GM19397 (cell line): Measurements from ENCODE around the gene CALHM4.
"Not testable (repeated sequence)": the region's sequence is repeated elsewhere in the genome, so short reads cannot be mapped to it uniquely, and the experiment has no call there.

Experiments
- ATAC-seq: cut with Tn5 transposase; IDR thresholded peaks from one replicate; pipeline ENCODE4 v1.9.1; 2021; ENCODE audit warnings: mild to moderate bottlenecking, moderate library complexity; ENCODE audit not compliant: unreplicated experiment

CALHM4 gene

GRCh38 chr6:116572162-116572561 is 18.6 kb downstream of the CALHM4 start:
- no peak for ATAC-seq

- no peak for ATAC-seq
These were observed 21.7 kb downstream of the CALHM4 start for GRCh38 chr6:116575227-116575626.

- no peak for ATAC-seq
These were observed 23.9 kb downstream of the CALHM4 start for GRCh38 chr6:116577486-116577885.

- no peak for ATAC-seq
These were observed 24.8 kb downstream of the CALHM4 start for GRCh38 chr6:116578335-116578734.

GRCh38 chr6:116579143-116579542 is 25.6 kb downstream of the CALHM4 start:
- ATAC-seq: no peak

- ATAC-seq: no peak
These were observed 26.6 kb downstream of the CALHM4 start for GRCh38 chr6:116580198-116580597.

- no peak for ATAC-seq
These were observed 32.7 kb downstream of the CALHM4 start for GRCh38 chr6:116586276-116586675.

- ATAC-seq: no peak
These were observed 33.2 kb downstream of the CALHM4 start for GRCh38 chr6:116586738-116587137.

- no peak for ATAC-seq
These were observed 41.7 kb downstream of the CALHM4 start for GRCh38 chr6:116595247-116595646.

GRCh38 chr6:116596815-116597214 is 43.3 kb downstream of the CALHM4 start:
- no peak for ATAC-seq

GRCh38 chr6:116603916-116604315 is 50.4 kb downstream of the CALHM4 start:
- ATAC-seq: not testable (repeated sequence)

GRCh38 chr6:116604868-116605267 is 51.3 kb downstream of the CALHM4 start:
- ATAC-seq: not testable (repeated sequence)

GRCh38 chr6:116605935-116606334 is 52.4 kb downstream of the CALHM4 start:
- no peak for ATAC-seq
